Kidney (tissue), 14 donors: ENCODE measurements around the gene IRAG1. TPM values are rescaled to one million over a fixed set of nuclear protein-coding genes. Genes with fewer than 3 reads are reported as not detected.

Source experiments
- DNase-seq, 5 donors: peaks; one replicate each; pipeline ENCODE4 v3.0.0-alpha.2; 2013 to 2020
- FAIRE-seq: peaks from 2 replicates; lab custom pipeline; 2012; peaks lifted over from hg19 to GRCh38; lab: Jason Lieb, UNC
- H3K27ac ChIP-seq, 2 donors: one replicate each; pipeline ENCODE4 v1.7.0; 2013; ENCODE audit warnings: low read depth in 2 of 2, low read length in 2 of 2, inconsistent platforms in 1 of 2
- H3K27me3 ChIP-seq: one replicate; pipeline ENCODE4 v1.7.1; 2013; ENCODE audit warnings: low read length, inconsistent platforms; ENCODE audit not compliant: control insufficient read depth, insufficient read depth
- H3K36me3 ChIP-seq, 3 donors: one replicate each; pipeline versions ENCODE4 v1.7.0 to v1.7.1; 2013; ENCODE audit warnings: low read length in 3 of 3, control low read depth in 1 of 3, inconsistent platforms in 1 of 3; ENCODE audit not compliant: insufficient read depth in 3 of 3, control insufficient read depth in 2 of 3
- H3K4me1 ChIP-seq, 3 donors: one replicate each; pipeline versions ENCODE4 v1.7.0 to v1.7.1; 2013; ENCODE audit warnings: low read length in 3 of 3, inconsistent platforms in 1 of 3, low read depth in 1 of 3; ENCODE audit not compliant: control insufficient read depth in 2 of 3, insufficient read depth in 2 of 3
- H3K4me3 ChIP-seq, 3 donors: one replicate each; pipeline versions ENCODE4 v1.7.0 to v1.8.1; 2013; ENCODE audit warnings: low read length in 3 of 3, control low read depth in 1 of 3, inconsistent platforms in 1 of 3
- H3K9ac ChIP-seq, 3 donors: one replicate each; pipeline versions ENCODE4 v1.7.0 to v1.7.1; 2013; ENCODE audit warnings: low read length in 3 of 3, control low read depth in 1 of 3, inconsistent platforms in 1 of 3
- H3K9me3 ChIP-seq, 3 donors: one replicate each; pipeline versions ENCODE4 v1.7.0 to v1.7.1; 2013; ENCODE audit warnings: low read length in 3 of 3, control low read depth in 1 of 3, inconsistent platforms in 1 of 3; ENCODE audit not compliant: control insufficient read depth in 2 of 3, insufficient read depth in 1 of 3
- CTCF ChIP-seq: IDR thresholded peaks from 3 replicates; pipeline ENCODE4 v1.5.1; 2012; ENCODE audit warnings: mild to moderate bottlenecking, moderate library complexity, borderline replicate concordance; ENCODE audit not compliant: insufficient read depth; ENCODE audit errors: extremely low read depth
- intact Hi-C: fragments of 100-400 bp; cut with DNase I; formaldehyde crosslinking; loops from one replicate; pipeline ENCODE4 v1.11.1; 2022
- polyA plus RNA-seq: library from polyadenylated mRNA; stranded (reverse); fragments of 350-450 nt; fragmentation: Illumina TruSeq; extraction: RNeasy Lipid Tissue Mini Kit (QIAGEN cat#74804); gene quantifications from one replicate; pipeline ENCODE4 v1.2.3, GENCODE V29; 2014; ENCODE audit warnings: low read depth, low replicate concordance; ENCODE audit not compliant: insufficient read depth
- total RNA-seq: library from RNA; stranded (reverse); fragmentation: NEBNext Ultra II Directional; extraction: Animal tissue kit (Norgen Biotek cat#: 25700); gene quantifications from one replicate; pipeline ENCODE4 v1.2.1, GENCODE V29; 2021
- donor health status: control.
- donor health status: control.
- donor health status: control.
- donor health status: control.
- donor health status: control.
- donor health status: DM: yes; HTN: yes; CAD: no.
- donor health status: Normal renal cell carcinoma (clear cell type).

The IRAG1 gene
- total and polyA plus RNA-seq, 2 donors from 2014 or later = 7.0 to 38.1 TPM

- H3K9ac ChIP-seq = no peak overlapping the region
- no peak for TF ChIP-seq CTCF
- no peak for FAIRE-seq
- no peaks in the 10 kb centered on the region for H3K9me3 ChIP-seq
- H3K27me3 ChIP-seq = no peaks in the 10 kb centered on the region
- H3K36me3 ChIP-seq = no peaks in the 10 kb centered on the region
- H3K4me1 ChIP-seq = peaks cover 0 to 14% (median 7%) of the 10 kb centered on the region in 3 donors
- DNase-seq = no peak
- H3K4me3 ChIP-seq = no peak overlapping the region
- intact Hi-C loops = no loop called here
- H3K27ac ChIP-seq = no peak overlapping the region
Observed at GRCh38 chr11:10646681-10647355, 46.7 kb downstream of the IRAG1 start.

GRCh38 chr11:10646005-10646404 is 47.5 kb downstream of the IRAG1 start:
- DNase-seq (no peak), FAIRE-seq (no peak)
- H3K9me3 ChIP-seq = no peaks in the 10 kb centered on the region
- peaks cover 0 to 14% (median 7%) of the 10 kb centered on the region in 3 donors for H3K4me1 ChIP-seq
- no peaks in the 10 kb centered on the region for H3K36me3 ChIP-seq
- H3K27me3 ChIP-seq = no peaks in the 10 kb centered on the region
- no peak overlapping the region for H3K27ac ChIP-seq
- no peak overlapping the region for H3K4me3 ChIP-seq
- intact Hi-C loops = no loop called here
- H3K9ac ChIP-seq = no peak overlapping the region
- TF ChIP-seq CTCF = no peak

- TF ChIP-seq CTCF = no peak
- intact Hi-C loops = no loop called here
- Histone ChIP-seq H3K9ac (no peak overlapping the region), H3K36me3 (no peaks in the 10 kb centered on the region), H3K4me1 (peaks cover 0 to 14% (median 7%) of the 10 kb centered on the region in 3 donors), H3K27me3 (no peaks in the 10 kb centered on the region), H3K4me3 (no peak overlapping the region), H3K9me3 (no peaks in the 10 kb centered on the region), H3K27ac (peak overlapping the region in 1 of 2 donors; percentile 2)
- FAIRE-seq = no peak
- no peak for DNase-seq
Observed at GRCh38 chr11:10645212-10645795, 48.3 kb downstream of the IRAG1 start.

Other genes starting within 250 kb of the IRAG1 start
- 16.5 TPM for gene AMPD3, start 238.5 kb downstream of the IRAG1 start, total RNA-seq
- gene AMPD3, start 238.5 kb downstream of the IRAG1 start, polyA plus RNA-seq = 8.4 TPM
- 35.8 TPM for gene RNF141, start 152.6 kb downstream of the IRAG1 start, total RNA-seq
- gene RNF141, start 152.6 kb downstream of the IRAG1 start, polyA plus RNA-seq = 20.5 TPM
- 101 TPM for gene LYVE1, start 125.1 kb downstream of the IRAG1 start, total RNA-seq
- 10.0 TPM for gene LYVE1, start 125.1 kb downstream of the IRAG1 start, polyA plus RNA-seq
- gene CTR9, start 57.5 kb upstream of the IRAG1 start, total RNA-seq = 33.3 TPM
- 16.7 TPM for gene CTR9, start 57.5 kb upstream of the IRAG1 start, polyA plus RNA-seq
- gene EIF4G2, start 115.2 kb upstream of the IRAG1 start, total RNA-seq = 716 TPM
- gene EIF4G2, start 115.2 kb upstream of the IRAG1 start, polyA plus RNA-seq = 238 TPM
- 59.7 TPM for gene ZBED5, start 164.3 kb upstream of the IRAG1 start, total RNA-seq
- 25.2 TPM for gene ZBED5, start 164.3 kb upstream of the IRAG1 start, polyA plus RNA-seq